ENCODE results near the gene NT5DC3.

The NT5DC3 gene

DNA sequence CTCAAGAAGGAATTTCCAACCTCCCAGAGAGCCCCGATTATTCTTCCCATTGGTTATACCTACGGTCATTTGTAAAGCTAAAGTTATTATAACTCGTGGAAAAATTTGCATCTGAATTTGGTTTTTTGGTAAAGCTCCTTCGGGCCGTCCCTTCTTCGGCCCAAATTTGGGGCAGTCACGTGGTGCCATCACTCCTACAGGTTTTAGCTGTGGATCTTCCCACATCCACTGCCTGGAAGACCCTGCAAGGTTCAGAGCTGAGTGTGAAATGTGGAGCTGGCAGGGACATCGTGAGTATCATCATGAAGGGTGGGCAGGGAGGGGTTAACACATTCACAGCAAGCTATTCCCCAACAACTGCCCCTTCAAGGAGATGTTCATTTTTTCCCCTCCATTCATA lies 105.7 kb downstream of the NT5DC3 start:
- DNase-seq (ENCODE audit: low read depth), result no peak
- no peak overlapping the region for H3K4me3 ChIP-seq (ENCODE audit: control insufficient read depth, low read depth, low read length)
- no peak for TF ChIP-seq CTCF (IDR thresholded peaks at IDR 0.05; ENCODE audit: control insufficient read depth, insufficient read depth, low read depth, low read length, missing control alignments)

DNA sequence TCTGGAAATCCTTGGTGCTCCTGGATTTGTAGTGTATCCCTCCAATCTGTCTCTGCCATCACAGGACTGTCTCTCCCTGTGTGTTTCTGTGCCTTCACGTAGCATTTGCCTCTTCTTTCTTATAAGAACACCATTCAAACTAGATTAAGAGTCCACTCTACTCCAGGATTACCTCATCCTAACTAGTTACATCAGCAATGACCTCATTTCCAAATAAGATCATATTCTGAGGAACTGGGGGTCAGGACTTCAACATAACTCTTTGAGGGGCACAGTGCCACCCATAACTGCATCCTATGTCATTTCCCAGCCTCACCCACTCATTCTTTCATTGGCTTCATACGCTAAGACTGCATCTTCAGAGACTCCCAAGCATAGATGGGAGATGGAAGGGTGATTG lies 106.2 kb downstream of the NT5DC3 start:
- no peak for TF ChIP-seq CTCF (IDR thresholded peaks at IDR 0.05; ENCODE audit: control insufficient read depth, insufficient read depth, low read depth, low read length, missing control alignments)
- DNase-seq (ENCODE audit: low read depth), result no peak

DNA sequence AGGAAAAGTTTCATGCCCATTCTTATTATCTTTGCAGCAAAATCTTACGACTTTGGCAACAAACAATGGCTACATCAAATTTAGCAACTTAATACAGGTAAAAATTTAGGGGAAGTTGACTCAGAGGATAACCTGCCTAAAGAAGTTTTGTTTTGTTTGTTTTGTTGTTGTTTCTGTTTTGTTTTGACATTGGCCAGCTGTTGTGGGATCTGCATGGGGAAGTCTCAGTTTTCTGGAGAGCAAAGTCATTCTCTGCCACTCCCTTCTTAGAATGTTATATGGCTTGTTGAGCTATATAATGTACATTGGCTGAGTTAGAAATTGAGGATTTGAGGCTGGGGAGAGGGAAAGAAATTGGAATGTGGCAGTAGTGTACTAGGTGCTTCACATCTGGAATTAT lies 109.5 kb downstream of the NT5DC3 start:
- H3K4me3 ChIP-seq (ENCODE audit: control insufficient read depth, low read depth, low read length), result no peak overlapping the region
- DNase-seq (ENCODE audit: low read depth), result no peak
- no peak for TF ChIP-seq CTCF (IDR thresholded peaks at IDR 0.05; ENCODE audit: control insufficient read depth, insufficient read depth, low read depth, low read length, missing control alignments)

More for the DNA sequence above, 106.2 kb downstream of the NT5DC3 start:
- no peak overlapping the region for H3K4me3 ChIP-seq (ENCODE audit: control insufficient read depth, low read depth, low read length)

DNA sequence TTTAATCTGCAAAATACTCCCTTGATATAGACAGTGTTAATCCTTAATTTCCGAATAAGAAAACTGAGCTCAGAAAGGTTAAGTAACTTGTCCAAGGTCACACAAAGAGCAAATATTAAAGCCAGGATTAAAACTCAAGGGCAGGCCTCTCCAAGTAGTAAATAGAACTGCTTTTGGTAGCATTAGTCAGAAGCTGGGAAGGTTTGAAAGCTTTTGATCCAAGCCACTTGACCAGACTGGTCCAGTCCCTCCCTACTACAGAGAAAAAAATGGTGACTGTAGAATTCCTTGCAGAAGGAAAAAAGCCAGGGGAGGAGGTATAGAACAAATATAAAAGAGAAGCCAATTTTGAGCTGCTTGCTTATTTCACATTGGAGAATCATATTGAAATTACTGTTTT lies 111.5 kb downstream of the NT5DC3 start:
- no peak for DNase-seq (ENCODE audit: low read depth)
- no peak overlapping the region for H3K4me3 ChIP-seq (ENCODE audit: control insufficient read depth, low read depth, low read length)
- no peak for TF ChIP-seq CTCF (IDR thresholded peaks at IDR 0.05; ENCODE audit: control insufficient read depth, insufficient read depth, low read depth, low read length, missing control alignments)

DNA sequence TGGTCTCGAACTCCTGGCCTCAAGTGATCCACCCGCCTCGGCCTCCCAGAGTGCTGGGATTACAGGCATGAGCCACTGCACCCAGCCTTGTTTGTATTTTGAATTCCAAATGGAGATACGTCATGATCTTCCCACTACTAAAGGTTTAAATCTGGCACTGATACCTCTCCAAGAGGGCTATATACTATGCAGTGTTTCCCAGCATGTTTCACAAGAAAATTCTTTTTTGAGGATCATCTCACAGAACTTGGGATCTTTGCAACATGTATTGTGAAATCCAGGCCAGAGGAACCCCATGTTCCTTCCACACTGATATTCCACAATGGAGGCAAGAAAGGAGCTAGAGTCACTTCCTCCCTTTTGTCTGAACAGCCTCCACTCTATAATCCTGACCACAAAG lies 112.7 kb downstream of the NT5DC3 start:
- no peak for TF ChIP-seq CTCF (IDR thresholded peaks at IDR 0.05; ENCODE audit: control insufficient read depth, insufficient read depth, low read depth, low read length, missing control alignments)
- no peak overlapping the region for H3K4me3 ChIP-seq (ENCODE audit: control insufficient read depth, low read depth, low read length)
- DNase-seq (ENCODE audit: low read depth), result peak; percentile 35

DNA sequence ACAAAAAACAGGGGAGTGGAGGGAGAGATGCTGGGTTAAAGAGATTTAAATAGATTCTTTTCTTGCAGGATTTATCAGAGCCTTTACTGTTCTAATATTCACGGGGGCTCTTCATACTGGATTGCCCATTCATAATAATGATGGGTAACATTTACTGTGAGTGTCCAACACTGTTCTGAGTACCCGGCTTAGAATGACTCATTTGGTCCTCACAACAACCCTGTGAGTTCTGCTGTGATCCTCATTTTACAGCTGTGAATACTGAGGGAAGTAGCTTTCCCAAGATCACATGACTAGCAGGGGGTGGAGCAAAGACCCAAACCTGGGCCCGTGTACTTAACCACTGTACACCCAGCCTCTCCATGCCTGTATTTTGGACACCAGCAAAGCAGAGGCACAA lies 113.4 kb downstream of the NT5DC3 start:
- H3K4me3 ChIP-seq (ENCODE audit: control insufficient read depth, low read depth, low read length), result no peak overlapping the region
- no peak for TF ChIP-seq CTCF (IDR thresholded peaks at IDR 0.05; ENCODE audit: control insufficient read depth, insufficient read depth, low read depth, low read length, missing control alignments)
- DNase-seq (ENCODE audit: low read depth), result no peak

DNA sequence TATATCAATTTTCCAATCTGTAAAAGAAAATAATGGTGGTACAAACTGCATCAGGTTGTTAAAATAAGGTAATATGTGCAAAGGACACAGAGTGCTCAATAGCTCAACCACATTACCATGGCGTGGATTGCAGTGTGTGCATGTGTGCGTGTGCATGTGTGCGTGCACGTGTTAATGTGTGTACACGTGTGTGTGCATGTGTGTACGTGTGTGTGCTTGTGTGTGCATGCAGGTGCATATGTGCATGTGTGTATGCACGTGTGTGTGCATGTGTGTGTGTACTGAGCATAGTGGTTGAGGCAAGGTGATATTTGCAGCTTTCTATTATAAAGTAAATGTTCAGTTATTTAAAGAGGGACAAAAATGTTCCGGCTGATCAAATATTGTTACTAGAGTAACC lies 115.6 kb downstream of the NT5DC3 start:
- DNase-seq (ENCODE audit: low read depth), result no peak
- H3K4me3 ChIP-seq (ENCODE audit: control insufficient read depth, low read depth, low read length), result no peak overlapping the region
- TF ChIP-seq CTCF (IDR thresholded peaks at IDR 0.05; ENCODE audit: control insufficient read depth, insufficient read depth, low read depth, low read length, missing control alignments), result no peak
